Measurements from ENCODE around the gene TRIB2. TPM values are rescaled to one million over a fixed set of nuclear protein-coding genes. Genes with fewer than 3 reads are reported as not detected.

The TRIB2 gene
- total and polyA plus RNA-seq, 12 donors, result 26.7 to 57.2 (median 36.5) TPM

DNA sequence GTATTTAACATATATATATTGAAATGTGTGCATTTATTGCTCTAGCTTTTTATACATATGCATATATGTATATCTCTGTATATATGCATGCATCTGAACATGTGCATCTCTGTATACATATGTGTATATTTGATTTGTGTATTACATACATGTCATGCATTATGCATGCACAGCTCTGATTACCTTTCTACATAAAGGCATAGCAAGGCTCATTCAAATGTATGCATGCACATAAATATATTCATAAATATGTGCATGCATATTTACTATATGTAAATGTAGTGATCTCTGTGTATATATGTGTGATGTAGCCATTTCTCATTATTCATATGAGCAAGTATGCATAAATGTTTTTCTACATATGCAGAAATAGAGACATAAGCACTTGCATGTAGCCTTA is 64.6 kb downstream of the TRIB2 start:
- H3K27me3 ChIP-seq, result no peaks in the 10 kb centered on the region
- peaks cover 0 to 6% (median 0%) of the 10 kb centered on the region in 11 donors for H3K9me3 ChIP-seq
- TF ChIP-seq, protein P1, sequence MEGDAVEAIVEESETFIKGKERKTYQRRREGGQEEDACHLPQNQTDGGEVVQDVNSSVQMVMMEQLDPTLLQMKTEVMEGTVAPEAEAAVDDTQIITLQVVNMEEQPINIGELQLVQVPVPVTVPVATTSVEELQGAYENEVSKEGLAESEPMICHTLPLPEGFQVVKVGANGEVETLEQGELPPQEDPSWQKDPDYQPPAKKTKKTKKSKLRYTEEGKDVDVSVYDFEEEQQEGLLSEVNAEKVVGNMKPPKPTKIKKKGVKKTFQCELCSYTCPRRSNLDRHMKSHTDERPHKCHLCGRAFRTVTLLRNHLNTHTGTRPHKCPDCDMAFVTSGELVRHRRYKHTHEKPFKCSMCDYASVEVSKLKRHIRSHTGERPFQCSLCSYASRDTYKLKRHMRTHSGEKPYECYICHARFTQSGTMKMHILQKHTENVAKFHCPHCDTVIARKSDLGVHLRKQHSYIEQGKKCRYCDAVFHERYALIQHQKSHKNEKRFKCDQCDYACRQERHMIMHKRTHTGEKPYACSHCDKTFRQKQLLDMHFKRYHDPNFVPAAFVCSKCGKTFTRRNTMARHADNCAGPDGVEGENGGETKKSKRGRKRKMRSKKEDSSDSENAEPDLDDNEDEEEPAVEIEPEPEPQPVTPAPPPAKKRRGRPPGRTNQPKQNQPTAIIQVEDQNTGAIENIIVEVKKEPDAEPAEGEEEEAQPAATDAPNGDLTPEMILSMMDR (IDR thresholded peaks at IDR 0.05), result no peak
- ATAC-seq (no peak), DNase-seq (no peak)
- H3K4me1 ChIP-seq, result peaks cover 0 to 13% (median 0%) of the 10 kb centered on the region in 9 donors
- no peaks in the 10 kb centered on the region for H3K36me3 ChIP-seq
- intact Hi-C loops (cut with DNase I), result loop anchor here in 1 of 10 donors (10.0 kb wide), 1 partner anchor 47 kb away; no protein-coding TSS in a partner anchor
- H3K4me3 ChIP-seq, result no peak overlapping the region
- H3K27ac ChIP-seq, result no peak overlapping the region

- ATAC-seq (peak; percentile 57 to 93 (median 84)), DNase-seq (peak in 1 of 2 donors; percentile 43)
- intact Hi-C loops (cut with DNase I), result loop anchor here in 3 of 10 donors (5.0 to 10.0 kb wide), 3 partner anchors 46 to 53 kb away; no protein-coding TSS in a partner anchor
- H3K4me1 ChIP-seq, result peaks cover 0 to 20% (median 16%) of the 10 kb centered on the region in 9 donors
- H3K36me3 ChIP-seq, result no peaks in the 10 kb centered on the region
- WGBS, 2 donors, result 46 to 50% methylated on average over 7 of the region's 7 CpGs
- H3K4me3 ChIP-seq, result peak overlapping the region in 2 of 10 donors; percentile 3 to 13
- TF ChIP-seq, protein P1 (IDR thresholded peaks at IDR 0.05), result no peak
- no peaks in the 10 kb centered on the region for H3K27me3 ChIP-seq
- peaks cover 0 to 6% (median 0%) of the 10 kb centered on the region in 11 donors for H3K9me3 ChIP-seq
- H3K27ac ChIP-seq, result peak overlapping the region; percentile 19 to 87 (median 68)
Measured at GRCh38 chr2:12787891-12788801, 71.4 kb downstream of the TRIB2 start.

DNA sequence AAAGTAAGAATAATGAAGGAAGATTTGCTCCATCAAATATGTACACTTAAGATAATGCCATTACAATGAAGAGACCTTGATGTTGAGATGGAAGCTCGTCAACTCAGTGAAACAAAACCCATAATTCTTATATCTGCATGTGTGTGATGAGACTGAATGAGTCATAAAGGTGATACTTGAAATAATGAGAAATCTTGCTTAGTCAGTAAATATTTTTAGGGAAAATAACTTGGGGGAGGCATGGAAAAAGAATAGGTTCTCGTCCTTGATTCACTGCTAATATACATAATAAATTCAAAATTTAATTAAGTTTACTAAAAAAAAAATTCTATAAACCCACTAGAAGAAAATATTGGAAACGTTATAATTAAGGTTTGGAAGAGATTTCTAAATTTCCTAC is 75.2 kb downstream of the TRIB2 start:
- 98 to 99% methylated on average over 3 of the region's 3 CpGs for WGBS, 2 donors
- TF ChIP-seq, protein P1 (IDR thresholded peaks at IDR 0.05), result no peak
- Histone ChIP-seq H3K27ac (no peak overlapping the region), H3K36me3 (no peaks in the 10 kb centered on the region), H3K4me3 (no peak overlapping the region), H3K27me3 (no peaks in the 10 kb centered on the region), H3K9me3 (peaks cover 0 to 4% (median 0%) of the 10 kb centered on the region in 11 donors), H3K4me1 (peaks cover 0 to 24% (median 16%) of the 10 kb centered on the region in 9 donors)
- intact Hi-C loops (cut with DNase I), result no loop called here
- no peak for DNase-seq
- ATAC-seq, result no peak

Small RNA genes lying within 50 kb of the gene (microRNA-seq; reads per million reads assigned to microRNA genes)
- gene MIR3125, result 0 reads per million in 2 donors
